Measurements from ENCODE around the gene ZMYND11. TPM values are rescaled to one million over a fixed set of nuclear protein-coding genes. Genes with fewer than 3 reads are reported as not detected.

The ZMYND11 gene
- total and polyA plus RNA-seq, 4 donors, result 29.5 to 78.3 (median 43.2) TPM

- H3K36me3 ChIP-seq (ENCODE audit: control insufficient read depth in 4 of 4, insufficient read depth in 4 of 4, low read length in 4 of 4), result peaks cover 24 to 41% (median 27%) of the 10 kb centered on the region in 4 donors
- no peak overlapping the region for H3K27ac ChIP-seq (ENCODE audit: low read depth in 1 of 2, low read length in 1 of 2)
- H3K4me1 ChIP-seq (ENCODE audit: control insufficient read depth in 5 of 5, insufficient read depth in 5 of 5, low read length in 5 of 5), result no peaks in the 10 kb centered on the region
- no peak for DNase-seq
- no peak overlapping the region for H3K4me3 ChIP-seq
- no peaks in the 10 kb centered on the region for H3K27me3 ChIP-seq (ENCODE audit: control insufficient read depth in 3 of 3, insufficient read depth in 3 of 3, low read length in 2 of 3)
- 85 to 90% methylated on average over 7 of the region's 7 CpGs for WGBS, 2 donors
- TF ChIP-seq CTCF (IDR thresholded peaks at IDR 0.05; ENCODE audit: control extremely low read depth, extremely low read depth), result no peak
- H3K9me3 ChIP-seq (ENCODE audit: control insufficient read depth in 4 of 4, insufficient read depth in 3 of 4, low read length in 3 of 4), result no peaks in the 10 kb centered on the region
- H3K9ac ChIP-seq (ENCODE audit: insufficient read depth in 1 of 2, low read length in 2 of 2), result no peak overlapping the region
- no peak for ATAC-seq (ENCODE audit: insufficient read depth, low FRiP score)
These were observed 109.0 kb downstream of the ZMYND11 start for GRCh38 chr10:244227-244626.

- 82 to 93% methylated on average over 9 of the region's 9 CpGs for WGBS, 2 donors
- H3K9ac ChIP-seq (ENCODE audit: insufficient read depth in 1 of 2, low read length in 2 of 2), result no peak overlapping the region
- peaks cover 28 to 49% (median 37%) of the 10 kb centered on the region in 4 donors for H3K36me3 ChIP-seq (ENCODE audit: control insufficient read depth in 4 of 4, insufficient read depth in 4 of 4, low read length in 4 of 4)
- ATAC-seq (ENCODE audit: insufficient read depth, low FRiP score) (no peak), DNase-seq (no peak)
- no peak for TF ChIP-seq CTCF (IDR thresholded peaks at IDR 0.05; ENCODE audit: control extremely low read depth, extremely low read depth)
- no peak overlapping the region for H3K4me3 ChIP-seq
- H3K27ac ChIP-seq (ENCODE audit: low read depth in 1 of 2, low read length in 1 of 2), result no peak overlapping the region
- H3K27me3 ChIP-seq (ENCODE audit: control insufficient read depth in 3 of 3, insufficient read depth in 3 of 3, low read length in 2 of 3), result no peaks in the 10 kb centered on the region
- no peaks in the 10 kb centered on the region for H3K9me3 ChIP-seq (ENCODE audit: control insufficient read depth in 4 of 4, insufficient read depth in 3 of 4, low read length in 3 of 4)
- H3K4me1 ChIP-seq (ENCODE audit: control insufficient read depth in 5 of 5, insufficient read depth in 5 of 5, low read length in 5 of 5), result no peaks in the 10 kb centered on the region
These were observed 111.2 kb downstream of the ZMYND11 start for GRCh38 chr10:246431-246830.

GRCh38 chr10:247480-247879, 112.2 kb downstream of the ZMYND11 start:
- no peaks in the 10 kb centered on the region for H3K9me3 ChIP-seq (ENCODE audit: control insufficient read depth in 4 of 4, insufficient read depth in 3 of 4, low read length in 3 of 4)
- ATAC-seq (ENCODE audit: insufficient read depth, low FRiP score) (no peak), DNase-seq (no peak)
- no peak for TF ChIP-seq CTCF (IDR thresholded peaks at IDR 0.05; ENCODE audit: control extremely low read depth, extremely low read depth)
- H3K4me1 ChIP-seq (ENCODE audit: control insufficient read depth in 5 of 5, insufficient read depth in 5 of 5, low read length in 5 of 5), result no peaks in the 10 kb centered on the region
- no peak overlapping the region for H3K9ac ChIP-seq (ENCODE audit: insufficient read depth in 1 of 2, low read length in 2 of 2)
- H3K36me3 ChIP-seq (ENCODE audit: control insufficient read depth in 4 of 4, insufficient read depth in 4 of 4, low read length in 4 of 4), result peaks cover 32 to 55% (median 42%) of the 10 kb centered on the region in 4 donors
- H3K4me3 ChIP-seq, result no peak overlapping the region
- H3K27ac ChIP-seq (ENCODE audit: low read depth in 1 of 2, low read length in 1 of 2), result no peak overlapping the region
- WGBS, 2 donors, result 92 to 94% methylated on average over 4 of the region's 4 CpGs
- H3K27me3 ChIP-seq (ENCODE audit: control insufficient read depth in 3 of 3, insufficient read depth in 3 of 3, low read length in 2 of 3), result no peaks in the 10 kb centered on the region

- Histone ChIP-seq H3K9me3 (ENCODE audit: control insufficient read depth in 4 of 4, insufficient read depth in 3 of 4, low read length in 3 of 4) (no peaks in the 10 kb centered on the region), H3K27me3 (ENCODE audit: control insufficient read depth in 3 of 3, insufficient read depth in 3 of 3, low read length in 2 of 3) (no peaks in the 10 kb centered on the region), H3K4me3 (no peak overlapping the region), H3K27ac (ENCODE audit: low read depth in 1 of 2, low read length in 1 of 2) (no peak overlapping the region), H3K36me3 (ENCODE audit: control insufficient read depth in 4 of 4, insufficient read depth in 4 of 4, low read length in 4 of 4) (peaks cover 32 to 55% (median 42%) of the 10 kb centered on the region in 4 donors), H3K9ac (ENCODE audit: insufficient read depth in 1 of 2, low read length in 2 of 2) (no peak overlapping the region), H3K4me1 (ENCODE audit: control insufficient read depth in 5 of 5, insufficient read depth in 5 of 5, low read length in 5 of 5) (no peaks in the 10 kb centered on the region)
- DNase-seq (no peak), ATAC-seq (ENCODE audit: insufficient read depth, low FRiP score) (no peak)
- no peak for TF ChIP-seq CTCF (IDR thresholded peaks at IDR 0.05; ENCODE audit: control extremely low read depth, extremely low read depth)
- 91 to 92% methylated on average over 15 of the region's 15 CpGs for WGBS, 2 donors
These were observed 113.1 kb downstream of the ZMYND11 start for GRCh38 chr10:248307-248706.

Data from lung (tissue), 12 donors.